GM08714 (cell line): ENCODE results near the gene GLIS1.
"Not testable (repeated sequence)": the region's sequence is repeated elsewhere in the genome, so short reads cannot be mapped to it uniquely, and the experiment has no call there.

Source experiments
- H3K4me3 ChIP-seq: fragments of 200-500 bp; sonication (Bioruptor generic); 2 replicates; pipeline ENCODE4 v1.5.1; 2014; ENCODE audit warnings: mild to moderate bottlenecking, low read length, inconsistent platforms
- ZNF274 ChIP-seq: IDR thresholded peaks from 2 replicates; pipeline ENCODE4 v1.6.1; 2012; ENCODE audit warnings: mild to moderate bottlenecking, low read depth, low read length

GLIS1 gene

GRCh38 chr1:53556657-53557227, 182.2 kb downstream of the GLIS1 start:
- TF ChIP-seq ZNF274 = no peak
- no peak overlapping the region for H3K4me3 ChIP-seq

GRCh38 chr1:53555620-53556326, 183.2 kb downstream of the GLIS1 start:
- not testable (repeated sequence) for H3K4me3 ChIP-seq

GRCh38 chr1:53554592-53555305, 184.2 kb downstream of the GLIS1 start:
- no peak for TF ChIP-seq ZNF274
- H3K4me3 ChIP-seq = no peak overlapping the region

- no peak for TF ChIP-seq ZNF274
- H3K4me3 ChIP-seq = no peak overlapping the region
Observed at GRCh38 chr1:53553734-53554509, 185.0 kb downstream of the GLIS1 start.

GRCh38 chr1:53552981-53553733, 185.8 kb downstream of the GLIS1 start:
- H3K4me3 ChIP-seq = no peak overlapping the region
- TF ChIP-seq ZNF274 = no peak

GRCh38 chr1:53552146-53552861, 186.7 kb downstream of the GLIS1 start:
- H3K4me3 ChIP-seq = no peak overlapping the region
- TF ChIP-seq ZNF274 = no peak

- H3K4me3 ChIP-seq = no peak overlapping the region
- no peak for TF ChIP-seq ZNF274
Observed at GRCh38 chr1:53551428-53551995, 187.5 kb downstream of the GLIS1 start.

- no peak for TF ChIP-seq ZNF274
- H3K4me3 ChIP-seq = no peak overlapping the region
Observed at GRCh38 chr1:53550201-53550741, 188.7 kb downstream of the GLIS1 start.

- TF ChIP-seq ZNF274 = no peak
- H3K4me3 ChIP-seq = no peak overlapping the region
Observed at GRCh38 chr1:53549781-53550180, 189.2 kb downstream of the GLIS1 start.

GRCh38 chr1:53549287-53549686, 189.7 kb downstream of the GLIS1 start:
- no peak for TF ChIP-seq ZNF274
- no peak overlapping the region for H3K4me3 ChIP-seq

- TF ChIP-seq ZNF274 = no peak
- H3K4me3 ChIP-seq = no peak overlapping the region
Observed at GRCh38 chr1:53548031-53548491, 190.9 kb downstream of the GLIS1 start.

GRCh38 chr1:53547231-53547790, 191.7 kb downstream of the GLIS1 start:
- TF ChIP-seq ZNF274 = no peak
- H3K4me3 ChIP-seq = no peak overlapping the region
